ENCODE results near the gene ZNF154.
"Not testable (repeated sequence)": the region's sequence is repeated elsewhere in the genome, so short reads cannot be mapped to it uniquely, and the experiment has no call there.

ZNF154 gene

GRCh38 chr19:57708641-57709361, at the start of gene ZNF154:
Gene ZNF154, minus strand, starts transcription at chr19:57709204. Its CDS starts 233 bp downstream, at chr19:57708971.
- no peak for DNase-seq (ENCODE audit: low read depth in 2 of 2)

GRCh38 chr19:57757941-57758340, 48.9 kb upstream of the ZNF154 start:
- no peak for DNase-seq (ENCODE audit: low read depth in 2 of 2)

GRCh38 chr19:57755031-57755430, 46.0 kb upstream of the ZNF154 start:
- no peak for DNase-seq (ENCODE audit: low read depth in 2 of 2)

GRCh38 chr19:57754091-57754673, 45.2 kb upstream of the ZNF154 start:
- no peak for DNase-seq (ENCODE audit: low read depth in 2 of 2)

GRCh38 chr19:57748029-57748428, 39.0 kb upstream of the ZNF154 start:
- DNase-seq (ENCODE audit: low read depth in 2 of 2), result no peak

- DNase-seq (ENCODE audit: low read depth in 2 of 2), result no peak
These were observed 38.4 kb upstream of the ZNF154 start for GRCh38 chr19:57747472-57747807.

- peak; percentile 51 to 52 for DNase-seq (ENCODE audit: low read depth in 2 of 2)
These were observed 37.8 kb upstream of the ZNF154 start, which contains the start of gene ZNF776 for GRCh38 chr19:57746580-57747471. Gene ZNF776, plus strand, starts transcription at chr19:57746815. Its CDS starts 244 bp downstream, at chr19:57747059.

- DNase-seq (ENCODE audit: low read depth in 2 of 2), result not testable (repeated sequence)
These were observed 29.8 kb upstream of the ZNF154 start for GRCh38 chr19:57738770-57739169.

GRCh38 chr19:57738320-57738719, 29.3 kb upstream of the ZNF154 start:
- peak in 1 of 2 donors; percentile 10 for DNase-seq (ENCODE audit: low read depth in 2 of 2)

GRCh38 chr19:57720878-57721277, 11.9 kb upstream of the ZNF154 start:
- DNase-seq (ENCODE audit: low read depth in 2 of 2), result no peak

- DNase-seq (ENCODE audit: low read depth in 2 of 2), result no peak
These were observed 11.0 kb upstream of the ZNF154 start for GRCh38 chr19:57719901-57720519.

GRCh38 chr19:57719424-57719823, 10.4 kb upstream of the ZNF154 start:
- DNase-seq (ENCODE audit: low read depth in 2 of 2), result no peak

- no peak for DNase-seq (ENCODE audit: low read depth in 2 of 2)
These were observed 3.2 kb upstream of the ZNF154 start for GRCh38 chr19:57712222-57712621.

- DNase-seq (ENCODE audit: low read depth in 2 of 2), result no peak
These were observed 612 bp upstream of the ZNF154 start for GRCh38 chr19:57709616-57710015.

GRCh38 chr19:57706346-57706745, 2.7 kb downstream of the ZNF154 start:
- DNase-seq (ENCODE audit: low read depth in 2 of 2), result no peak

- no peak for DNase-seq (ENCODE audit: low read depth in 2 of 2)
These were observed 7.4 kb downstream of the ZNF154 start for GRCh38 chr19:57701625-57702024.

- DNase-seq (ENCODE audit: low read depth in 2 of 2), result no peak
These were observed 19.3 kb downstream of the ZNF154 start for GRCh38 chr19:57689750-57690149.

GRCh38 chr19:57688011-57688763, 20.8 kb downstream of the ZNF154 start:
- DNase-seq (ENCODE audit: low read depth in 2 of 2), result no peak

- no peak for DNase-seq (ENCODE audit: low read depth in 2 of 2)
These were observed 21.5 kb downstream of the ZNF154 start for GRCh38 chr19:57687363-57688010.

- DNase-seq (ENCODE audit: low read depth in 2 of 2), result no peak
These were observed 22.3 kb downstream of the ZNF154 start for GRCh38 chr19:57686727-57687126.

Data from stimulated activated CD4-positive, alpha-beta T cell treated with anti-CD3 and anti-CD28 coated beads, Interleukin-1b, Interleukin-23, amount 100 ng/mL, for 1 hour (primary cell).